WTC11 (cell line): ENCODE data around the gene CLPX. TPM values are rescaled to one million over a fixed set of nuclear protein-coding genes. Genes with fewer than 3 reads are reported as not detected.

ENCODE experiments used
- ATAC-seq: fragments of 200-7000 bp; cut with Tn5 transposase; 2 replicates; pipeline ENCODE4 v1.10.0; 2021; ENCODE audit warnings: mild to moderate bottlenecking, moderate library complexity
- CTCF ChIA-PET: fragments of 300-600 bp; sonication (Branson Sonifier 250); formaldehyde crosslinking; loops from one replicate; lab custom pipeline; 2021; ENCODE audit warnings: antibody characterized with exemption; lab: Charles Lee
- POLR2A ChIA-PET: fragments of 350-600 bp; sonication (Branson Sonifier 250); formaldehyde crosslinking; loops from one replicate; lab custom pipeline; 2021; ENCODE audit warnings: antibody characterized with exemption; lab: Charles Lee
- DNase-seq: peaks from one replicate; pipeline ENCODE4 v3.0.0; 2021; ENCODE audit warnings: low spot score
- H3K27ac Mint-ChIP-seq: 2 replicates; pipeline ENCODE4 v1.8.0; 2021; ENCODE audit warnings: mixed read lengths
- H3K27me3 Mint-ChIP-seq: 2 replicates; pipeline ENCODE4 v1.8.0; 2021; ENCODE audit warnings: low read depth, mild to moderate bottlenecking, moderate library complexity, mixed read lengths
- H3K36me3 Mint-ChIP-seq: 2 replicates; pipeline ENCODE4 v1.8.0; 2021; ENCODE audit warnings: mixed read lengths
- H3K4me1 Mint-ChIP-seq: 2 replicates; pipeline ENCODE4 v1.8.0; 2022; ENCODE audit warnings: mixed read lengths
- H3K4me3 Mint-ChIP-seq: 2 replicates; pipeline ENCODE4 v1.8.0; 2021; ENCODE audit warnings: mild to moderate bottlenecking, moderate library complexity, mixed read lengths
- H3K9me3 Mint-ChIP-seq: 2 replicates; pipeline ENCODE4 v1.8.0; 2021; ENCODE audit warnings: mixed read lengths
- AR ChIP-seq: fragments of 250-450 bp; sonication (Bioruptor Pico); IDR thresholded peaks from 2 replicates; pipeline ENCODE4 v1.9.0; 2021; ENCODE audit warnings: mild to moderate bottlenecking
- CBFB ChIP-seq: sonication (generic); formaldehyde crosslinking; IDR thresholded peaks from 2 replicates; pipeline ENCODE4 v1.8.1; 2022; ENCODE audit warnings: mild to moderate bottlenecking, low read depth, missing genetic modification reagents
- CREM ChIP-seq: sonication (generic); formaldehyde crosslinking; IDR thresholded peaks from 2 replicates; pipeline ENCODE4 v1.8.1; 2022; ENCODE audit warnings: mild to moderate bottlenecking, missing genetic modification reagents, moderate library complexity
- EMX1 ChIP-seq: fragments of 250-450 bp; sonication (Bioruptor Pico); IDR thresholded peaks from 2 replicates; pipeline ENCODE4 v1.8.0; 2021; ENCODE audit warnings: mild to moderate bottlenecking
- FOXK1 ChIP-seq: sonication (generic); formaldehyde crosslinking; IDR thresholded peaks from 2 replicates; pipeline ENCODE4 v1.8.0; 2022; ENCODE audit warnings: mild to moderate bottlenecking, moderate library complexity, missing genetic modification reagents
- FOXP1 ChIP-seq: sonication (generic); formaldehyde crosslinking; IDR thresholded peaks from 2 replicates; pipeline ENCODE4 v1.8.0; 2022; ENCODE audit warnings: missing genetic modification reagents, mild to moderate bottlenecking, moderate library complexity, borderline replicate concordance
- GTF2I ChIP-seq: fragments of 250-450 bp; sonication (Bioruptor Pico); conservative IDR thresholded peaks from 2 replicates; pipeline ENCODE4 v1.4.0; 2021; ENCODE audit warnings: mild to moderate bottlenecking
- JAZF1 ChIP-seq: fragments of 250-450 bp; sonication (Bioruptor Pico); IDR thresholded peaks from 2 replicates; pipeline ENCODE4 v1.9.0; 2021; ENCODE audit warnings: moderate library complexity, mild to moderate bottlenecking, inconsistent platforms
- MLX ChIP-seq: sonication (generic); formaldehyde crosslinking; IDR thresholded peaks from 2 replicates; pipeline ENCODE4 v1.8.1; 2023; ENCODE audit warnings: mild to moderate bottlenecking, missing genetic modification reagents, moderate library complexity
- MXD4 ChIP-seq: fragments of 250-450 bp; sonication (Bioruptor Pico); IDR thresholded peaks from 2 replicates; pipeline ENCODE4 v1.8.0; 2021; ENCODE audit warnings: mild to moderate bottlenecking, moderate library complexity, borderline replicate concordance
- NFATC4 ChIP-seq: fragments of 250-450 bp; sonication (Bioruptor Pico); IDR thresholded peaks from 2 replicates; pipeline ENCODE4 v1.9.0; 2021; ENCODE audit warnings: mild to moderate bottlenecking
- NFYB ChIP-seq: sonication (generic); formaldehyde crosslinking; conservative IDR thresholded peaks from 2 replicates; pipeline ENCODE4 v1.8.0; 2022; ENCODE audit warnings: low read depth, missing genetic modification reagents
- SMAD4 ChIP-seq: sonication (generic); formaldehyde crosslinking; IDR thresholded peaks from 2 replicates; pipeline ENCODE4 v1.8.0; 2022; ENCODE audit warnings: mild to moderate bottlenecking, missing genetic modification reagents
- TCF7 ChIP-seq: sonication (generic); formaldehyde crosslinking; IDR thresholded peaks from 2 replicates; pipeline ENCODE4 v1.8.0; 2022; ENCODE audit warnings: mild to moderate bottlenecking, low read depth, missing genetic modification reagents, moderate library complexity
- TEAD1 ChIP-seq: sonication (generic); formaldehyde crosslinking; IDR thresholded peaks from 2 replicates; pipeline ENCODE4 v1.8.0; 2022; ENCODE audit warnings: mild to moderate bottlenecking, missing genetic modification reagents
- TP53 ChIP-seq: sonication (generic); formaldehyde crosslinking; IDR thresholded peaks from 2 replicates; pipeline ENCODE4 v1.8.1; 2023; ENCODE audit warnings: mild to moderate bottlenecking, missing genetic modification reagents
- USF1 ChIP-seq: sonication (generic); formaldehyde crosslinking; IDR thresholded peaks from 2 replicates; pipeline ENCODE4 v1.8.0; 2022; ENCODE audit warnings: mild to moderate bottlenecking, missing genetic modification reagents
- ZNF121 ChIP-seq: sonication (generic); formaldehyde crosslinking; IDR thresholded peaks from 2 replicates; pipeline ENCODE4 v1.8.0; 2023; ENCODE audit warnings: missing genetic modification reagents
- ZNF281 ChIP-seq: sonication (generic); formaldehyde crosslinking; IDR thresholded peaks from 2 replicates; pipeline ENCODE4 v1.8.0; 2023; ENCODE audit warnings: mild to moderate bottlenecking, missing genetic modification reagents
- ZNF396 ChIP-seq: fragments of 250-450 bp; sonication (Bioruptor Pico); IDR thresholded peaks from 2 replicates; pipeline ENCODE4 v1.8.0; 2021; ENCODE audit warnings: mild to moderate bottlenecking, moderate library complexity, borderline replicate concordance
- ZNF671 ChIP-seq: fragments of 250-450 bp; sonication (Bioruptor Pico); IDR thresholded peaks from 2 replicates; pipeline ENCODE4 v1.8.0; 2021; ENCODE audit warnings: mild to moderate bottlenecking
- ZSCAN18 ChIP-seq: fragments of 250-450 bp; sonication (Bioruptor Pico); IDR thresholded peaks from 2 replicates; pipeline ENCODE4 v2.1.2; 2022; ENCODE audit warnings: mild to moderate bottlenecking, moderate library complexity
- total RNA-seq: library from RNA; stranded (reverse); gene quantifications from 3 replicates; pipeline ENCODE4 v1.2.3, GENCODE V29; 2021
- TF ChIP-seq, protein P1 (sequence below): sonication (generic); formaldehyde crosslinking; IDR thresholded peaks from 2 replicates; pipeline ENCODE4 v1.8.0; 2022; ENCODE audit warnings: mild to moderate bottlenecking, missing genetic modification reagents
- TF ChIP-seq, protein P2 (sequence below): sonication (generic); formaldehyde crosslinking; IDR thresholded peaks from 2 replicates; pipeline ENCODE4 v1.8.1; 2022; ENCODE audit warnings: mild to moderate bottlenecking, moderate library complexity, missing genetic modification reagents

The CLPX gene
- total RNA-seq, 1 experiment from 2014 or later, result 68.7 TPM

- no peak for TF ChIP-seq EMX1 (CRISPR knock-in tag)
- TF ChIP-seq ZNF396 (CRISPR knock-in tag), result no peak
Measured at GRCh38 chr15:65219137-65219536, 34.0 kb upstream of the CLPX start (continued).

DNA sequence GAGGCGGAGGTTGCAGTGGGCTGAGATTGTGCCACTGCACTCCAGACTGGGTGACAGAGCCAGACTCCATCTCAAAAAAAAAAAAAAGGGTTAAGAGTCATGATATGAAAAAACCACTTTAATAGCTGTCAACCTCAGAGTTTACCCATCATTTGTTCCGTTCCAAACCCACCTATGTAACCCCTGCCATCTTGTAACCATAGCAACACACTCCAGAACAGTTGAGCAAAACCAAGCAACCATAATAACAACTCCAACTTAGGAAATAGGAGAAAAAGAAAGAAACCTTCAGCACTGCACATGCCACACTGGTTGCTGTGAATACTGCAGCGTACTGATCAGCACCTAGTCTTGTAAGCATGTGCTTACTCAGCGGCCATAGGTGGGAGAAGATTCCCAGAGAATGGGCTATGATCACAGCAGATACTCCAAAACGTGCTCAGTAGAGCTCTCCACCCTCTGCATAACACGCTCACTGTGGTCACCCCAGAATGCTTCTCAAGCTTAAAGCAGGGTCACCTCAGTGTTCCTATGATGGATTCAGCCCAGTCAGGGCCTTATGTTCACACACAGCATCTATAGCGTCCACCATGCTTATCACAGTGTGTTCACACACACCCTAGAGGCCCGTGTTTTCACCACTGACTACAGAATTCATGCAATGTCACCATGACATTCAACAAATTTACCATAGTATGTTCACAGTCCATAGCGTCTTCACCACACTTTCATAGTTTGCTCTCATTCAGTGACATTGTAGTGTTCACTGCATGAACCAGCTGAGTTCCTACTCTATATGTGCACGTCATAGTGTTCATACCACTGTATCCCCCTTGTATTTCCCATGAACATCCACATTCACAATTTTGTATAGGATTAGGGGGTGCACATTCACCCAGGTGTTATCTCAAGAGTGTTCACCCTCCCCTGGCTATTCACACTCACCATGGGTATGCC is 32.7 kb upstream of the CLPX start:
- H3K9me3 Mint-ChIP-seq, result no peaks in the 10 kb centered on the region
- no peak for ATAC-seq
- H3K36me3 Mint-ChIP-seq, result no peaks in the 10 kb centered on the region

DNA sequence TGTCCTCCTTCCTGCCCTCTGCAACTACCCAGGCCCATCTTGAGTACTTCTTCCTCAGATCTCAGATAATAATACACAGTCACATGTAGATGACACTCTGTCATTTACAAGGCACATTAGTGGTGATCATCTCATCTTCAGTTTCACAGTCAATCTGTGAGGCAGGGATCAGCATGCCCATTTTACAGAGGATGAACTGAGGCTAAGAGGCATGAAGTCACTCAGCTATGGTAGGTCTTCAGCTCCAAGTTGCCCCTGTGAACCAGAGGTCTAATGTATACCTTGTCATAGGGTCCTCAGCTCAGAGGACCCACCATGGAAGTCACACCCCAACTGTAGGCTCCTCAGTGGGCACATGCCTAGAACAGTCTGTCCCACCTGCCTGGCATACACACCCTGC is 30.4 kb upstream of the CLPX start:
- ATAC-seq (no peak), DNase-seq (no peak)
- POLR2A ChIA-PET, result no interaction called here
- no peak overlapping the region for H3K4me3 Mint-ChIP-seq
- no peaks in the 10 kb centered on the region; the same call in 1 of the 2 replicates for H3K4me1 Mint-ChIP-seq
- H3K36me3 Mint-ChIP-seq, result no peaks in the 10 kb centered on the region
- H3K27me3 Mint-ChIP-seq, result no peaks in the 10 kb centered on the region
- H3K27ac Mint-ChIP-seq, result no peak overlapping the region
- H3K9me3 Mint-ChIP-seq, result no peaks in the 10 kb centered on the region
- CTCF ChIA-PET, result interaction anchor here (1.0 kb wide), 1 partner anchor 55 kb away, joined by 3 read pairs; no protein-coding TSS in a partner anchor
- TF ChIP-seq FOXP1 (CRISPR knock-in tag) (no peak), ZSCAN18 (CRISPR knock-in tag) (no peak), ZNF281 (CRISPR knock-in tag) (no peak), MLX (CRISPR knock-in tag) (no peak), AR (no peak)

More for the DNA sequence above, 32.7 kb upstream of the CLPX start:
- H3K4me1 Mint-ChIP-seq, result no peaks in the 10 kb centered on the region
- H3K27me3 Mint-ChIP-seq, result no peaks in the 10 kb centered on the region
- POLR2A ChIA-PET, result interaction anchor here (0.7 kb wide), 1 partner anchor 10 kb away, joined by 4 read pairs; no protein-coding TSS in a partner anchor
- CTCF ChIA-PET, result no interaction called here
- H3K4me3 Mint-ChIP-seq, result no peak overlapping the region
- no peak for DNase-seq
- no peak for TF ChIP-seq CBFB (CRISPR knock-in tag)
- TF ChIP-seq TCF7 (CRISPR knock-in tag), result no peak
- TF ChIP-seq MXD4 (CRISPR knock-in tag), result no peak
- no peak for TF ChIP-seq GTF2I (CRISPR knock-in tag)
- TF ChIP-seq, protein P1, sequence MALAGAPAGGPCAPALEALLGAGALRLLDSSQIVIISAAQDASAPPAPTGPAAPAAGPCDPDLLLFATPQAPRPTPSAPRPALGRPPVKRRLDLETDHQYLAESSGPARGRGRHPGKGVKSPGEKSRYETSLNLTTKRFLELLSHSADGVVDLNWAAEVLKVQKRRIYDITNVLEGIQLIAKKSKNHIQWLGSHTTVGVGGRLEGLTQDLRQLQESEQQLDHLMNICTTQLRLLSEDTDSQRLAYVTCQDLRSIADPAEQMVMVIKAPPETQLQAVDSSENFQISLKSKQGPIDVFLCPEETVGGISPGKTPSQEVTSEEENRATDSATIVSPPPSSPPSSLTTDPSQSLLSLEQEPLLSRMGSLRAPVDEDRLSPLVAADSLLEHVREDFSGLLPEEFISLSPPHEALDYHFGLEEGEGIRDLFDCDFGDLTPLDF (CRISPR knock-in tag), result no peak
- TF ChIP-seq TP53 (CRISPR knock-in tag), result no peak
- TF ChIP-seq TEAD1, result no peak
- TF ChIP-seq ZSCAN18 (CRISPR knock-in tag), result no peak
- TF ChIP-seq CREM (CRISPR knock-in tag), result no peak
- no peak for TF ChIP-seq USF1 (CRISPR knock-in tag)
- no peak for TF ChIP-seq ZNF671 (CRISPR knock-in tag)
- TF ChIP-seq, protein P2, sequence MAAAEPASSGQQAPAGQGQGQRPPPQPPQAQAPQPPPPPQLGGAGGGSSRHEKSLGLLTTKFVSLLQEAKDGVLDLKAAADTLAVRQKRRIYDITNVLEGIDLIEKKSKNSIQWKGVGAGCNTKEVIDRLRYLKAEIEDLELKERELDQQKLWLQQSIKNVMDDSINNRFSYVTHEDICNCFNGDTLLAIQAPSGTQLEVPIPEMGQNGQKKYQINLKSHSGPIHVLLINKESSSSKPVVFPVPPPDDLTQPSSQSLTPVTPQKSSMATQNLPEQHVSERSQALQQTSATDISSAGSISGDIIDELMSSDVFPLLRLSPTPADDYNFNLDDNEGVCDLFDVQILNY (CRISPR knock-in tag), result no peak
- no peak for TF ChIP-seq FOXK1 (CRISPR knock-in tag)
- no peak for TF ChIP-seq JAZF1 (CRISPR knock-in tag)
- no peak for TF ChIP-seq ZNF121 (CRISPR knock-in tag)
- no peak for TF ChIP-seq NFYB (CRISPR knock-in tag)
- no peak for TF ChIP-seq SMAD4
- no peak for TF ChIP-seq NFATC4 (CRISPR knock-in tag)
- TF ChIP-seq EMX1 (CRISPR knock-in tag), result no peak
- TF ChIP-seq, all 79 proteins: peak for 0
- no peak overlapping the region for H3K27ac Mint-ChIP-seq
